Inferior parietal cortex (tissue), 1 donor: ENCODE results near the gene PIH1D2.
"Not testable (repeated sequence)": the region's sequence is repeated elsewhere in the genome, so short reads cannot be mapped to it uniquely, and the experiment has no call there.

Source experiments
- DNase-seq: peaks from one replicate; pipeline ENCODE4 v3.0.0-alpha.2; 2016; ENCODE audit errors: extremely low spot score

The PIH1D2 gene

GRCh38 chr11:112073941-112074811 lies at the start of gene PIH1D2, which contains the start of gene NKAPD1:
Gene PIH1D2, minus strand, starts transcription at chr11:112074017. Its CDS starts 843 bp downstream, at chr11:112073174.
Gene NKAPD1, plus strand, starts transcription at chr11:112074299. Its CDS starts 1,276 bp downstream, at chr11:112075575.
- peak; percentile 95 for DNase-seq

- no peak for DNase-seq
Measured at GRCh38 chr11:112123129-112123528, 49.3 kb upstream of the PIH1D2 start.

- DNase-seq, result no peak
Measured at GRCh38 chr11:112121981-112122615, 48.3 kb upstream of the PIH1D2 start.

- DNase-seq, result no peak
Measured at GRCh38 chr11:112118176-112118575, 44.4 kb upstream of the PIH1D2 start.

GRCh38 chr11:112115386-112115785 lies 41.6 kb upstream of the PIH1D2 start:
- DNase-seq, result no peak

DNA sequence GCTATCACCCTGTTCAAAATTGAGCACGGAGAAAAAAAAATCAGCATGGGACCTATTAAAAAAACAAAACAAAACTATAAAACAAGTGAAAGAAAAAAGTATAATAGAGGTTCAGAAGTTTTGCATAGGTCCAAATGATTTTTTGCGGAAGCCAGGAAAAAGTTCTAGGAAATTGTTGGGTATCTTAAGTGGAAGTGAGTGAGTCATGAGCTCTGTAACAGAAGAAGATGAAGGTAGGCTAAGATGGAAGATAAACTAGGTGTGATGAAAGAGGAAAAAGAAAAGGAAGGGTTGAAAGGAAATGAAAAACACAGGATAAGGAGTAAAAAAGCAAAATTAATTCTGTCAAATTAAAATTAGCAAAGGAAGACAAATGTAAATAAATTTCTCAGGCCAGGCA lies 40.6 kb upstream of the PIH1D2 start:
- DNase-seq, result no peak

- DNase-seq, result peak; percentile 72
Measured at GRCh38 chr11:112113539-112114457, 40.0 kb upstream of the PIH1D2 start.

DNA sequence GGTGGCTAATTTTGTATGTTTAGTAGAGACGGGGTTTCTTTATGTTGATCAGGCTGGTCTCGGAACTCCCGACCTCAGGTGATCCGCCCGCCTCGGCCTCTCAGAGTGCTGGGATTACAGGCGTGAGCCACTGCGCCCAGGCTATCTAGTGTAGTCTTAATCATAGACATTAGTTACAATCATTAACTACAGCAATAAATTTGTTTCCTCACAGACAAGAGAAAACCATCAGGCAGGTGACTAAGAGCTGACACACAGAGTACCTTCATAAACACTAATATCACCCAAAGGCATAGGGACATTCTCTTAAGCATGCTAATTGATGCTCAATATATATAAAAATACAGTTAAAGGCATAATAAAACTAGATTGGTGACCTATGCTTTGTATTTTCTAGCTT lies 32.3 kb upstream of the PIH1D2 start:
- no peak for DNase-seq

GRCh38 chr11:112103446-112103845 lies 29.6 kb upstream of the PIH1D2 start:
- DNase-seq, result no peak

- no peak for DNase-seq
Measured at GRCh38 chr11:112100462-112100861, 26.6 kb upstream of the PIH1D2 start.

DNA sequence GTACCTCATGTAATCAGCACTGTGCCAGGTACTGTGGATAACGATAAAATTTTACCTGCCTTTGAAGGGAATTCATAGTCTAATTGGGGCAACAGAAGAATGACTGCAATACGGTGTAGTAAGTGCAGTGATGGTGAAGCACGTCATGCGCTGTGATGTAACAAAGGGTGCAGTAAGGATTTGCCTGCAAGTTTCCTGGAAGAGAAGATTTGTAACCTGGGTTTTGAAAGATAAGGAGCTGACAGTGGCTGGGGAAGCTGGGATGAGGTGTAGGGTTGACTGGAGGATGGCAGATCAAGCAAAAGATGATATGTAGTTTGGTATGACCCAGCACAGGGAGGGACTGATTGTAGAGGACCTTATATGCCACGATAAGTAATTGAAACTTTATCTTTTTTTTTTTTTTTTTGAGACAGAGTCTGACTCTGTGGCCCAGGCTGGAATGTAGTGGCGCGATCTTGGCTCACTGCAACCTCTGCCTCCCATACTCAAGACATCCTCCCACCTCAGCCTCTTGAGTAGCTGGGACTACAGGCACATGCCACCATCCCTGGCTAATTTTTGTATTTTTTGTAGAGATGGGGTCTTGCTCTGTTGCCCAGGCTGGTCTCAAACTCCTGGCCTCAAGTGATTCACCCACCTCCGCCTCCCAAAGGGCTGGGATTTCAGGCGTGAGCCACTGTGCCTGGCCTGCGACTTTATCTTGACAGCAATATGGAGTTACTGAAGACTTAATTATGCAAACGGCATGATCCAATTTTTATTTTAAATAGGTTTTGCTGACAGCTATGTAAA lies 24.1 kb upstream of the PIH1D2 start:
- DNase-seq, result no peak

- DNase-seq, result no peak
Measured at GRCh38 chr11:112096194-112096593, 22.4 kb upstream of the PIH1D2 start.

GRCh38 chr11:112095302-112095701 lies 21.5 kb upstream of the PIH1D2 start:
- DNase-seq, result not testable (repeated sequence)

DNA sequence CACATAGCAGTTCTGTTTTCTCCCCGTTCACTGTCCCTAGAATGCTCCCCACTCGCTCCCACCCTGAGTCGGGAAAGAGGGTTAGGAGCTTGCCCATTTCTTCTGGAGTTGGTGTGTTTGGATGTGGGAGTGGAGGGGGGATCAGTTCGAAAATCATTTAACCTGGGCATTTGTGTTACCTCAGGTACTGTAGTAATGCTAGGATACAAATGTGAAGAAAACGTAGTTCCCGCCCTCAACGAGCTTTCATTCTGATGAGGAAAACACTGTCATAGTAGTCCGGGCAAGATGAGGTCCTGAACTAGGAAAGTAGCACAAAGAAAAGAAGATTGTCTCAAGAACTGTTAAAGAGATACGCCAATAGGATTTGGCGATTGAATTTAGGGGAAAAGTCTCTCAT lies 13.4 kb upstream of the PIH1D2 start:
- DNase-seq, result no peak

DNA sequence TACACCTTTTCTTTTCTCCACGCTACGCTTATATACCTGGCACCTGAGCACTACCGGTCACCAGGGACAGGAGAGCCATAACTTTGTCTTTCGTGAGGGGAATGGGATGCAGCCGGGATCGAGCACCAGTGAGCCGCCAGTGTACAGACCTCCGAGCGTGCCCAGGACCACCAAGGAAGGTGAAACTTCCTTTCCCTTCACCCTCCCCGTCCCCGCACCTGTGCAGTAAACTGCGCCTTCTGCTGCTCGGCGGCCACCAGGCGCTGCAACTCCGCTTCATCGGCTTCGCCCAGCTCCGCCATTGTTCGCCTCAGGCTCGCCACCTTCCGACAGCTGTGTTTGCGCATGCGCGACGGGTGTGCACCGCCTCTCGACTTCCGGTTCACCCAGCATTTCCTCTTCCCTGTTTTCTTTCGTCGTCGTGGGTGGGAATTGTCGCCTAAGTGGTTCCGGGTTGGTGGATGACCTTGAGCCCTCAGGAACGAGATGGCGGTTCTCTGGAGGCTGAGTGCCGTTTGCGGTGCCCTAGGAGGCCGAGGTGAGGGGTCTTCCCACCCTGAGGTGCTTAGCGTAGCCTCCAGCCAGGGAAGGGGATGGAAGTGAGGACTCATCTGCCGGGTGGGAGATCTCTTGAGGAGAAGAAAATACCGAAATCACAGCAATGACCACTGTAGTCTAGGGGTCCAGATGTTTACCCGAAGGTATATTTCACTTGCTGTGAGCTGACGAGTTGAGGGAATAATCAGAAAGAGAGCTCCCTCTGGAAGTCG lies 12.8 kb upstream of the PIH1D2 start, which contains the start of the genes SDHD and TIMM8B:
Gene SDHD, plus strand, starts transcription at position 452 of the 770 bp plus-strand sequence. Its CDS starts 35 bp downstream, at position 487.
Gene TIMM8B, minus strand, starts transcription at position 335 of the 770 bp plus-strand sequence. Its CDS starts 33 bp downstream, at position 302.
- DNase-seq, result peak; percentile 98

DNA sequence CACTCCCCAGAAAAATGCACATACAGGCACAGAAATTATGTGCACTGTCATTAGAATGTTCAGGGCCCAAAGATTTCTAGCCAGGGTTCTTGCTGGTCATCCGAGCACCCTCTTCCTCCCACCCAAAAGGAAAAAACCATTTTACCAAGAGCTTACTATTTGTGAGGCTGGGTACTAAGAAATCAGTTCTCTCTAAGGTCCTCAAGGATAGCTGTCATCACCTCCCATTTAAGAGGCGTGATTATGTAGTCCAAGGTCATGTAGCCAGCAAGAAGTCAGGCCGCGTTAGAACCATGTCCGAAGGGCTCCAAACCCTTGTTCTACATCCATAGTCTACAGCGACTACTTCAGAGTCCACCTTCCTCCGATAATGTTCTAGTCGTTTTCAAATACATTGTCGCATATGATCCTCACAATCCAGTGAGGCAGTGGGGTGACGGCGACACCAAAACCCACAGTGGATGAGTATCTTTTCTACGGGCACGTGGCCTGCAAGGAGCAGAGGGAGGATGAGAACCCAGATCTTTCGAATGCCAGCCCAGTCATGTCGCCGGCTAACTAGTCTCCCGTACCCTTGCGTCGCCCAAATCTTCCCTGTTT lies 12.1 kb upstream of the PIH1D2 start:
- DNase-seq, result peak; percentile 6

- no peak for DNase-seq
Measured at GRCh38 chr11:112082729-112083128, 8.9 kb upstream of the PIH1D2 start.

DNA sequence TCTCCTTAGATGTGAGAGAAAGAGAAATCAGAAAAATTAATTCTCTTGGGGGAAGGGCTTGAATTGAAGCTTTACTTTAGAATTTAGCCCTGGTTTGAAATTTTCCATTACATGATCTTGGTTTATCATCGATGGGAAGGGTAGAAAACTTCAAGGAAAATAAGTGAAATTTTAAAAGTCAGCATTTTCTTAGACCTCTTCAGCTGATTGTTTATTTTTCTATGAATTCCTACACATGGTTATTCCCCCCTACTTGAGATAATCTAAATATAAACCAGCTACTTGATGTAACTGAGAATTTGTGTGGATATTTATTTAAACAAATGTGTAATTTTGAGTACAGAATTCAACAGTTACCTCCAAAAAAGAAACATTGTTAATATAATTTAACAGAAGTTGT lies 10.9 kb downstream of the PIH1D2 start:
- DNase-seq, result no peak

GRCh38 chr11:112058103-112058502 lies 15.7 kb downstream of the PIH1D2 start:
- DNase-seq, result no peak

DNA sequence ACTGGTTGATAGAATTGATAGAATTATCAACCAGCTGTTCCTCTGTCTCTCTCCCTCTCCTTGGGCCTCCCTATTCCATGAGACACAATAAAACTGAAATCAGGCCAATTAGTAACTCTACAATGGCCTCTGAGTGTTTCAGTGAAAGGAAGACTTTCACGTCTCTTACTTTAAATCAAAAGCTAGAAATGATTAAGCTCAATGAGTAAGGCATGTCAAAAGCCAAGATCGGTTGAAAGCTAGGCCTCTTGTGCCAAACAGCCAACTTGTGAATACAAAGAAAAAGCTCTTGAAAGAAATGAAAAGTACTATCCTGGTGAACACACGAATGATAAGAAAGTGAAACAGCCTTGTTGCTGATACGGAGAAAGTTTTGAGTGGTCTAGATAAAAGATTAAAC lies 16.6 kb downstream of the PIH1D2 start:
- DNase-seq, result no peak
